ENCODE results near the gene BBC3.
"Not testable (repeated sequence)": the region's sequence is repeated elsewhere in the genome, so short reads cannot be mapped to it uniquely, and the experiment has no call there.

Gene BBC3

DNA sequence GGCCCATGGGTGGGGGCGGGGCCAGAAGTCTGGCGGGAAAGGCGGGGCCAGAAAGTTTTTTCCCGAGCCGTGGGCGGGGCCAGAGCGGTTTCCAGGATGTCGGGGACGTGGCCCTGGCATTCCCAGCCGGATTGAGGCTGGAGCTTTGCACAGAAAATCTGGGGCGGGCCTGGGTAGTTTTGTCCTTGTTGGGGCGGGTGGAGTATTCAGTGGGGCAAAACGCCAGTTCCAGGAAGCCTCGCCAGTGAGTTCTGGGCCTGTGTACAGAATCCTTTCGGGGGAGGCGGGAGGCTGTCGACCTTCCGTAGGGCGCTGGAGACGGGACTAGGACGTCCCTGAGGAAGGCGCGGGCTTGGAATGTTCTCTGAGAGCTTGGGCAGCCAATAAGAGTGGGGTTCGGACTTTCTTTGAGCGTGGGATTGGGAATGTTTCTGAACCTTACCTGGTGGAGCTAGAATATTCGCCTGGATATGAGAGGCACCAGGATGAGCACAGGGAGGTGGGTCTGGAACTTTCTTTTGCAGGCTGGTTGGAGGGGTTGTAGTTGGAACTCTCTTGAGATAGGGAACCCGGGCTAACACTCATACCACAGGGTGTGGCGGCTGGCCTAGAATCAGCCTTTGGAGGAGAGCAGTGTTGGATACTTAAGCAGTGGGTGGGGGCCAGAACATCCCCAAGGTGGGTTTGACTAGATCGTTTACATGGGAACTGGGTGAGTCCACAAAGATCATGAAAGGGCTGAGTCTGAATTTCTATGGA, 26.6 kb upstream of the BBC3 start:
- DNase-seq = peak; percentile 90

GRCh38 chr19:47256693-47257410, 25.9 kb upstream of the BBC3 start:
- peak; percentile 100 for DNase-seq

- DNase-seq = peak; percentile 95
Observed at GRCh38 chr19:47255879-47256692, 25.1 kb upstream of the BBC3 start, which contains the start of gene CCDC9. Gene CCDC9, plus strand, starts transcription at chr19:47256525. Its CDS starts 1,876 bp downstream, at chr19:47258401.

GRCh38 chr19:47253970-47254369, 23.0 kb upstream of the BBC3 start:
- no peak for DNase-seq

- DNase-seq = no peak
Observed at GRCh38 chr19:47253467-47253881, 22.5 kb upstream of the BBC3 start.

DNA sequence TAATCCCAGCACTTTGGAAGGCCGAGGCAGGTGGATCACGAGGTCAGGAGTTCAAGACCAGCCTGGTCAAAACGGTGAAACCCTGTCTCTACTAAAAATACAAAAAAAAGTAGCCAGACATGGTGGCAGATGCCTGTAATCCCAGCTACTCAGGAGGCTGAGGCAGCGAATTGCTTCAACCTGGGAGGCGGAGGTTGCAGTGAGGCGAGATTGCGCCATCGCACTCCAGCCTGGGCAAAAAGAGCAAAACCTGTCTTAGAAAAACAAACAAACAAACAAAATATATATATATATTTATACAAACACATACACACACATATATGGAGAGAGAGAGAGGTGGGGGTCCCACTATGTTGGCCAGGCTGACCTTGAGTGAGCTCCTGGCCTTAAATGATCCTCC, 22.0 kb upstream of the BBC3 start:
- DNase-seq = not testable (repeated sequence)

GRCh38 chr19:47247308-47247990, 16.4 kb upstream of the BBC3 start:
- peak; percentile 39 for DNase-seq

- DNase-seq = peak; percentile 95
Observed at GRCh38 chr19:47243776-47244547, 13.0 kb upstream of the BBC3 start.

GRCh38 chr19:47243364-47243775, 12.4 kb upstream of the BBC3 start:
- DNase-seq = no peak

GRCh38 chr19:47241919-47242577, 11.0 kb upstream of the BBC3 start:
- no peak for DNase-seq

- DNase-seq = peak; percentile 64
Observed at GRCh38 chr19:47240996-47241918, 10.3 kb upstream of the BBC3 start.

DNA sequence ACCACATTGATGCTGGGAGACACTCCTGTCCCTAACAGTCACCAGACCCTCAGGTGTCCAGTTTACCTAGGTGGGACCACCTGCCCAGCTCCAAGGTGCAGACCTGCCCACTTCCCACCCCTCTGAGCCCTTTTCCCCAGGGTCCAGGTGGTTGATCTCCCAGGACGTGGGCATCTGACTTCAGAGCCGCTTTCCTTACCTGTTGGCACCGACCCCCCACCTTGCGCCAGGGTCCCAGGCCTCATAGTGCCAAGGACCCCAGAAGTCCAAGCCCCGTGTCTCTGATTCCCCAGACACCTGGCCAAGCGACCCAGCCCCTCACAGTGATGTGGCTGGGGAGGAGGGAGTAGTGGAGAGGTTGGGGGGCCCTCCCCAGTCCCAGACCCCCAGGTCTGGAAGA, 9.6 kb upstream of the BBC3 start:
- no peak for DNase-seq

GRCh38 chr19:47239610-47240296, 8.8 kb upstream of the BBC3 start:
- no peak for DNase-seq

GRCh38 chr19:47239152-47239551, 8.2 kb upstream of the BBC3 start:
- no peak for DNase-seq

- DNase-seq = no peak
Observed at GRCh38 chr19:47236072-47236675, 5.2 kb upstream of the BBC3 start.

DNA sequence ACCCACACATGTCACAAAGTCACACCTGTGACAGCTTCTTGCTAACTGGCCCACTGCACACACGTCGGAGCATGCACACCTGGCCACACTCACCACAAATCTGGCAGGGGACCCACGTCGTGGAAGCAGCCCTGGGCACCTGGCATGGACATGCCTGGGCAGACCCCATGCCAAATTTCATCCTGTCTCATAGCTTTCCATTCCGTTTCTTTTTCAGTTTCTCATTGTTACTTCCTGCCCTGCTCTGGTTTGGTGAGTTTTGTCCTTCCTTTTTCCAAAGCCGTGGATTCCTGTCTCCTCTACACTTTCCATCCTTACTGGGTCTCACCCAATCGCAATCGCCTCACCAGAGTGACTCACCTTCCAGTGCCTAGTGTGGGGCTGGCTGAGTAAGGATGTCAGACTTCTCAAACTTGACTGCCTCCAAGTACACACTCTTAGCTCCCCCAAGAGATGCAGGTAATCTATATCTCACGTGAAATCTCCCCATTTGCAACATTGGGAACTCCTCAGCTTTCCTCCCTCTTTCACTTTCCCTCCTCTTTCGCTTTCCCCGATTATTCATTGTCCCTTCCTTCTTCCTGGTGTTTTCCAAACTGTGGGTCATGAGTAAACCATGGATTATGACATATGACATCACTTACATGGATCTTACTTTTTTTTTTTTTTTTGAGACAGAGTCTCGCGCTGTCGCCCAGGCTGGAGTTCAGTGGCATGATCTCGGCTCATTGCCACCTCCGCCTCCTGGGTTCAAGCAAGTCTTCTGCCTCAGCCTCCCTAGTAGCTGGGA, 1.6 kb upstream of the BBC3 start:
- peak; percentile 75 for DNase-seq

DNA sequence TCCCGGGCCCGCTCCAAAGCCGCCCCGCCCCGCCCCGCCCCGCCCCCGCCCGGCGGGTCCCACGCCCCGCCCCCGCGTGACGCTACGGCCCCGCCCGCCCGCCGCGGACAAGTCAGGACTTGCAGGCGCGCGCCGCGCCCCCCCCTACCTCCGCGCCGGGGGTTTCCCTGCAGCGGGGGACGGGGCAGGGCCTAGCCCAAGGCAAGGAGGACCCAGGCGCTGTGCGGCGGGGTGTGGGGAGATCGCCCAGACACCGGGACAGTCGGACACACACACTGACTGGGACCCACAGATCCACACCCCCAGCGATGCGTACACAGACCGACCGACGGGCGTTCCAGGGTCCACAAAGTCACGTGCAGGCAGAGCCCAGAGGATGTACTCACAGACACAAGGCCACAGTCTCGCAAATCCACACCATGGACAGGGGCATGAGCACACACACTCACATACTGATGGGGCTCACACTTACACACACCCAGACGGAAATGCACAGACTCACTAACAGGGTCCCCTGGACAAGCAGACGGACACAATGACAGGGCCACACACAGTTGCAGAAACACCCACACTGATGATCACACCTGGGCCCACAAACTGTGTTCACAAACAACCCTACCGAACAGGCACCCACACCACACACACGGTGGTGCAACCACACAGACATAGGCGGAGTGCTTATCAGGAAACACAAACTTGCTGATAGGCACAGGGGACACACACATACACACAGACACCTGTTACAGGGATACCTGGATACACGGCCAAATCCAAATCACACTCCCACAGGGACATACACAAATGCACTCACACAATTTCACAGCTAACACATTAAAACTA, 436 bp upstream of the BBC3 start:
- peak; percentile 68 for DNase-seq
